ENCODE data around the gene POU2F3.

POU2F3 gene

GRCh38 chr11:120239713-120240640 lies at the start of gene POU2F3:
POU2F3 (plus strand) TSS chr11:120240140; CDS start chr11:120240344, 204 bp downstream.
- no peak for DNase-seq (ENCODE audit: low read depth)

- no peak for DNase-seq (ENCODE audit: low read depth)
Observed at GRCh38 chr11:120191058-120191457, 48.9 kb upstream of the POU2F3 start.

GRCh38 chr11:120192831-120193625 lies 46.9 kb upstream of the POU2F3 start:
- no peak for DNase-seq (ENCODE audit: low read depth)

- DNase-seq (ENCODE audit: low read depth): no peak
Observed at GRCh38 chr11:120194166-120194565, 45.8 kb upstream of the POU2F3 start.

GRCh38 chr11:120195601-120196320 lies 44.2 kb upstream of the POU2F3 start:
- no peak for DNase-seq (ENCODE audit: low read depth)

GRCh38 chr11:120196826-120197225 lies 43.1 kb upstream of the POU2F3 start:
- DNase-seq (ENCODE audit: low read depth): no peak

GRCh38 chr11:120197251-120197891 lies 42.6 kb upstream of the POU2F3 start:
- DNase-seq (ENCODE audit: low read depth): no peak

GRCh38 chr11:120197977-120198376 lies 42.0 kb upstream of the POU2F3 start:
- no peak for DNase-seq (ENCODE audit: low read depth)

- no peak for DNase-seq (ENCODE audit: low read depth)
Observed at GRCh38 chr11:120198403-120198786, 41.5 kb upstream of the POU2F3 start.

- DNase-seq (ENCODE audit: low read depth): no peak
Observed at GRCh38 chr11:120198787-120199469, 41.0 kb upstream of the POU2F3 start.

GRCh38 chr11:120199613-120200012 lies 40.3 kb upstream of the POU2F3 start:
- DNase-seq (ENCODE audit: low read depth): no peak

- no peak for DNase-seq (ENCODE audit: low read depth)
Observed at GRCh38 chr11:120200677-120201076, 39.3 kb upstream of the POU2F3 start.

- no peak for DNase-seq (ENCODE audit: low read depth)
Observed at GRCh38 chr11:120201653-120202052, 38.3 kb upstream of the POU2F3 start.

- no peak for DNase-seq (ENCODE audit: low read depth)
Observed at GRCh38 chr11:120203626-120204025, 36.3 kb upstream of the POU2F3 start.

GRCh38 chr11:120205596-120206161 lies 34.3 kb upstream of the POU2F3 start:
- no peak for DNase-seq (ENCODE audit: low read depth)

- no peak for DNase-seq (ENCODE audit: low read depth)
Observed at GRCh38 chr11:120207512-120207911, 32.4 kb upstream of the POU2F3 start.

- no peak for DNase-seq (ENCODE audit: low read depth)
Observed at GRCh38 chr11:120208001-120208441, 31.9 kb upstream of the POU2F3 start.

GRCh38 chr11:120208777-120209176 lies 31.2 kb upstream of the POU2F3 start:
- no peak for DNase-seq (ENCODE audit: low read depth)

GRCh38 chr11:120209746-120210625 lies 30.0 kb upstream of the POU2F3 start:
- no peak for DNase-seq (ENCODE audit: low read depth)
